H9 (cell line): Measurements from ENCODE around the gene FANCI. TPM values are rescaled to one million over a fixed set of nuclear protein-coding genes. Genes with fewer than 3 reads are reported as not detected.

Experiments
- DNase-seq: peaks from one replicate; pipeline ENCODE4 v3.0.0-alpha.2; 2017
- H2AFZ ChIP-seq: one replicate; pipeline ENCODE4 v1.6.1; 2013; ENCODE audit warnings: mild to moderate bottlenecking, low read length, control low read depth, moderate library complexity
- H2AK5ac ChIP-seq: 2 replicates; pipeline ENCODE4 v1.6.1; 2013; ENCODE audit warnings: low read length, control low read depth, mixed read lengths; ENCODE audit not compliant: insufficient read length
- H2BK120ac ChIP-seq: one replicate; pipeline ENCODE4 v1.6.1; 2013; ENCODE audit warnings: low read depth, mild to moderate bottlenecking, low read length, control low read depth, inconsistent platforms; ENCODE audit not compliant: poor library complexity, severe bottlenecking
- H2BK12ac ChIP-seq: 2 replicates; pipeline ENCODE4 v1.6.1; 2013; ENCODE audit warnings: low read length, control low read depth, mixed read lengths, low read depth; ENCODE audit not compliant: insufficient read length
- H2BK15ac ChIP-seq: 2 replicates; pipeline ENCODE4 v1.6.1; 2013; ENCODE audit warnings: low read depth, low read length, control low read depth
- H2BK20ac ChIP-seq: one replicate; pipeline ENCODE4 v1.6.1; 2013; ENCODE audit warnings: low read depth, mild to moderate bottlenecking, low read length, control low read depth, inconsistent platforms; ENCODE audit not compliant: poor library complexity, severe bottlenecking
- H2BK5ac ChIP-seq: 2 replicates; pipeline ENCODE4 v1.6.1; 2013; ENCODE audit warnings: low read length, control low read depth, mixed read lengths; ENCODE audit not compliant: insufficient read length
- H3K14ac ChIP-seq: 2 replicates; pipeline ENCODE4 v1.6.1; 2013; ENCODE audit warnings: low read length, control low read depth; ENCODE audit not compliant: insufficient read depth
- H3K18ac ChIP-seq: 2 replicates; pipeline ENCODE4 v1.6.1; 2013; ENCODE audit warnings: low read depth, mild to moderate bottlenecking, mixed read lengths, low read length, control low read depth; ENCODE audit not compliant: insufficient read length
- H3K23ac ChIP-seq: 2 replicates; pipeline ENCODE4 v1.6.1; 2013; ENCODE audit warnings: low read length, control low read depth, mixed read lengths, low read depth; ENCODE audit not compliant: insufficient read length
- H3K23me2 ChIP-seq: 2 replicates; pipeline ENCODE4 v1.6.1; 2013; ENCODE audit warnings: low read depth, mild to moderate bottlenecking, mixed read lengths, low read length, control low read depth; ENCODE audit not compliant: insufficient read length, poor library complexity, severe bottlenecking
- H3K27ac ChIP-seq: 2 replicates; pipeline ENCODE4 v1.5.1; 2013; ENCODE audit warnings: low read length, control low read depth, mixed read lengths, low read depth; ENCODE audit not compliant: insufficient read length
- H3K27me3 ChIP-seq: 2 replicates; pipeline ENCODE4 v1.6.1; 2013; ENCODE audit warnings: low read length, control low read depth, inconsistent platforms; ENCODE audit not compliant: insufficient read depth
- H3K4ac ChIP-seq: 2 replicates; pipeline ENCODE4 v1.6.1; 2013; ENCODE audit warnings: low read depth, mild to moderate bottlenecking, control low read depth, inconsistent platforms, low read length, moderate library complexity
- H3K4me1 ChIP-seq: 2 replicates; pipeline ENCODE4 v1.6.1; 2013; ENCODE audit warnings: low read length, control low read depth, inconsistent platforms; ENCODE audit not compliant: insufficient read depth
- H3K4me2 ChIP-seq: 2 replicates; pipeline ENCODE4 v1.6.1; 2013; ENCODE audit warnings: low read length, control low read depth, mixed read lengths; ENCODE audit not compliant: insufficient read length, insufficient read depth
- H3K56ac ChIP-seq: 2 replicates; pipeline ENCODE4 v1.6.1; 2013; ENCODE audit warnings: low read depth, mild to moderate bottlenecking, mixed read lengths, low read length, control low read depth; ENCODE audit not compliant: insufficient read length
- H3K79me1 ChIP-seq: 2 replicates; pipeline ENCODE4 v1.6.1; 2013; ENCODE audit warnings: low read depth, mild to moderate bottlenecking, moderate library complexity, low read length, control low read depth, inconsistent platforms; ENCODE audit not compliant: insufficient read depth, poor library complexity, severe bottlenecking
- H3K79me2 ChIP-seq: 2 replicates; pipeline ENCODE4 v1.6.1; 2013; ENCODE audit warnings: low read length, control low read depth, inconsistent platforms; ENCODE audit not compliant: insufficient read depth
- H3K9ac ChIP-seq: 2 replicates; pipeline ENCODE4 v1.6.1; 2013; ENCODE audit warnings: low read length, control low read depth, mixed read lengths; ENCODE audit not compliant: insufficient read length; ENCODE audit errors: extremely low read depth
- H3K9me3 ChIP-seq: one replicate; pipeline ENCODE4 v1.6.1; 2013; ENCODE audit warnings: low read depth, low read length, inconsistent platforms; ENCODE audit not compliant: control insufficient read depth
- H3T11ph ChIP-seq: one replicate; pipeline ENCODE4 v1.6.1; 2013; ENCODE audit warnings: mild to moderate bottlenecking, low read length, control low read depth, inconsistent platforms
- H4K20me1 ChIP-seq: one replicate; pipeline ENCODE4 v1.6.1; 2013; ENCODE audit not compliant: control insufficient read depth, insufficient read length, insufficient read depth
- H4K5ac ChIP-seq: 2 replicates; pipeline ENCODE4 v1.6.1; 2013; ENCODE audit warnings: low read depth, mild to moderate bottlenecking, mixed read lengths, low read length, control low read depth; ENCODE audit not compliant: insufficient read length
- H4K8ac ChIP-seq: replicated peaks from 2 replicates; pipeline ENCODE4 v1.6.1; 2013; ENCODE audit warnings: low read length, control low read depth, mixed read lengths, low read depth; ENCODE audit not compliant: insufficient read length
- H4K91ac ChIP-seq: 2 replicates; pipeline ENCODE4 v1.6.1; 2013; ENCODE audit warnings: low read depth, mild to moderate bottlenecking, moderate library complexity, mixed read lengths, low read length, control low read depth; ENCODE audit not compliant: insufficient read length
- H3K27ac Mint-ChIP-seq, 3 experiments: 2 replicates in 2 of 3; 3 replicates in 1 of 3; pipeline ENCODE4 v1.8.0; 2020 to 2021; ENCODE audit warnings: mixed read lengths in 3 of 3, mild to moderate bottlenecking in 1 of 3, moderate library complexity in 1 of 3
- H3K27me3 Mint-ChIP-seq: 2 replicates; pipeline ENCODE4 v1.8.0; 2021; ENCODE audit warnings: low read depth, mild to moderate bottlenecking, moderate library complexity, mixed read lengths
- H3K36me3 Mint-ChIP-seq, 3 experiments: 2 replicates in 2 of 3; 3 replicates in 1 of 3; pipeline ENCODE4 v1.8.0; 2020 to 2021; ENCODE audit warnings: low read depth in 3 of 3, mixed read lengths in 3 of 3; ENCODE audit not compliant: insufficient read depth in 1 of 3
- H3K4me1 Mint-ChIP-seq, 2 experiments: 2 replicates each; pipeline ENCODE4 v1.8.0; 2020; ENCODE audit warnings: mixed read lengths in 2 of 2
- H3K4me3 Mint-ChIP-seq, 2 experiments: 2 replicates in 1 of 2; 3 replicates in 1 of 2; pipeline ENCODE4 v1.8.0; 2020 to 2021; ENCODE audit warnings: mild to moderate bottlenecking in 2 of 2, mixed read lengths in 2 of 2, moderate library complexity in 1 of 2
- H3K9me3 Mint-ChIP-seq, 2 experiments: 2 replicates in 1 of 2; 3 replicates in 1 of 2; pipeline ENCODE4 v1.8.0; 2020; ENCODE audit warnings: mild to moderate bottlenecking in 2 of 2, mixed read lengths in 2 of 2, moderate library complexity in 1 of 2
- WGBS: extraction: QIAGEN DNeasy Blood & Tissue Kit; methylation state at CpG from one replicate; pipeline ENCODE4 v1.1.7; 2013; ENCODE audit warnings: missing lambda C conversion rate, low lambda C conversion rate, mixed read lengths; ENCODE audit not compliant: insufficient read length; ENCODE audit errors: extremely low coverage; 5-methylcytosine and 5-hydroxymethylcytosine counted together
- total RNA-seq: library from RNA; stranded (reverse); gene quantifications from 2 replicates; pipeline ENCODE4 v1.2.1, GENCODE V29; 2021
- TF ChIP-seq, protein P1 (sequence below): fragments of 200-600 bp; sonication (generic); conservative IDR thresholded peaks from 3 replicates; pipeline ENCODE4 v1.8.0; 2021; ENCODE audit warnings: antibody characterized with exemption, mild to moderate bottlenecking

Gene FANCI
- total RNA-seq, 1 experiment from 2014 or later, result 106 TPM

DNA sequence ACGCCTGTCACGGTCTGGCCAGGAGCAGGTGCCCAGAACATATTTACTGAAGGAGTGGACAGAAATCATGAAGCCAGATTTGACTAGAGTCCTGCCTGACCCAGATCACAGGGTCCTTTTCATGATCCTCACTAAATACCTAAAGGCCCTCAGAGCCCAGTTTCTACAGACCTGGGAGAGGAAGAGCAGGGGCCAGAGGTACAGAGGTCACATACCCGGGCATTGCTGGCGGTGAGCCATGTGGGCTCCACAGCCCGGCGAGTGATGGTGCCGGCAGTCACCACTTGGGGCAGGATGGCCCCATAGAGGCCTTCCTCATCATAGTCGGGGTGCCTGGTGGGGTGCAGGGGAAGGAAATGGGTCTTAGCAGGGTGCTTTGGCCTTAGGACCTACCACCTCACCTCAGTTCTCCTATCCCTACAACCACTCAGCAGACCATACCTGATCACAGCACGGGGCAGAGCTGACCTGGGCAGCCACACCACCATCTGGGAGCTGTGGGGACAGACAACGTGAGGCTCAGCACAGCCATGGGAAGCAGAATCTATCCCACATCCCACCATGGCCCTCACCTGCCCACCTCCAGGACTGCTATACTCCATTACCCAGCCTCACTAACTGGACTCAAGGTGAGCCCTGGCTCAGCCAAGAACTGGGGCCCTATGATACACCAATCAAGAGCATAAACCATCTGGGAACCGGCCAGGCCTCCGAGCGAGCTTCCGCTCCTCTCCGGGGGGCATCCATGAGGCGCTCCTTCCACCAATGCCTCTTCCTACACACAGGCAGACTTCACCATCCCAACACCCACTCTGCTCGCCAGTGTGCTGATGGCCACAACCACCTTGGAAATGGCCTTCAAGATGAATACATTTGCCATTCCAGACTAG is 78.0 kb downstream of the FANCI start:
- H2BK20ac ChIP-seq, result no peak overlapping the region
- H2BK5ac ChIP-seq, result no peak overlapping the region
- H3T11ph ChIP-seq, result no peak overlapping the region
- H2BK15ac ChIP-seq, result no peak overlapping the region
- Mint-ChIP-seq H3K9me3 (no peaks in the 10 kb centered on the region), H3K27me3 (no peaks in the 10 kb centered on the region), H3K36me3 (peaks cover 57 to 97% (median 83%) of the 10 kb centered on the region in 3 experiments), H3K4me3 (peak overlapping the region in 1 of 2 experiments; percentile 23; a peak in 1 of 5 replicates), H3K4me1 (no peaks in the 10 kb centered on the region), H3K27ac (peak overlapping the region in 1 of 3 experiments; percentile 63; a peak in 1 of 7 replicates)
- DNase-seq, result no peak
- no peaks in the 10 kb centered on the region for H3K4me1 ChIP-seq
- H2AK5ac ChIP-seq, result no peak overlapping the region
- H3K9me3 ChIP-seq, result no peaks in the 10 kb centered on the region
- H4K8ac ChIP-seq, result no peak overlapping the region
- no peak overlapping the region for H3K14ac ChIP-seq
- no peak overlapping the region for H2BK120ac ChIP-seq
- H3K27me3 ChIP-seq, result no peaks in the 10 kb centered on the region
- no peaks in the 10 kb centered on the region for H3K79me2 ChIP-seq
- no peak overlapping the region for H4K91ac ChIP-seq
- no peak overlapping the region for H3K4me2 ChIP-seq
- no peak overlapping the region for H4K5ac ChIP-seq
- H3K4ac ChIP-seq, result no peak overlapping the region
- no peak overlapping the region for H3K27ac ChIP-seq
- no peak overlapping the region for H3K9ac ChIP-seq
- no peaks in the 10 kb centered on the region for H3K79me1 ChIP-seq
- no CpG with 5 or more reads among the region's 17 CpGs for WGBS
- no peaks in the 10 kb centered on the region for H3K23me2 ChIP-seq
- TF ChIP-seq, protein P1, sequence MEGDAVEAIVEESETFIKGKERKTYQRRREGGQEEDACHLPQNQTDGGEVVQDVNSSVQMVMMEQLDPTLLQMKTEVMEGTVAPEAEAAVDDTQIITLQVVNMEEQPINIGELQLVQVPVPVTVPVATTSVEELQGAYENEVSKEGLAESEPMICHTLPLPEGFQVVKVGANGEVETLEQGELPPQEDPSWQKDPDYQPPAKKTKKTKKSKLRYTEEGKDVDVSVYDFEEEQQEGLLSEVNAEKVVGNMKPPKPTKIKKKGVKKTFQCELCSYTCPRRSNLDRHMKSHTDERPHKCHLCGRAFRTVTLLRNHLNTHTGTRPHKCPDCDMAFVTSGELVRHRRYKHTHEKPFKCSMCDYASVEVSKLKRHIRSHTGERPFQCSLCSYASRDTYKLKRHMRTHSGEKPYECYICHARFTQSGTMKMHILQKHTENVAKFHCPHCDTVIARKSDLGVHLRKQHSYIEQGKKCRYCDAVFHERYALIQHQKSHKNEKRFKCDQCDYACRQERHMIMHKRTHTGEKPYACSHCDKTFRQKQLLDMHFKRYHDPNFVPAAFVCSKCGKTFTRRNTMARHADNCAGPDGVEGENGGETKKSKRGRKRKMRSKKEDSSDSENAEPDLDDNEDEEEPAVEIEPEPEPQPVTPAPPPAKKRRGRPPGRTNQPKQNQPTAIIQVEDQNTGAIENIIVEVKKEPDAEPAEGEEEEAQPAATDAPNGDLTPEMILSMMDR, result peak; percentile 41
- no peak overlapping the region for H2AFZ ChIP-seq
- H3K23ac ChIP-seq, result no peak overlapping the region
- no peak overlapping the region for H3K56ac ChIP-seq
- no peaks in the 10 kb centered on the region for H4K20me1 ChIP-seq
- no peak overlapping the region for H2BK12ac ChIP-seq
- no peak overlapping the region for H3K18ac ChIP-seq
